ENCODE measurements around the gene MCF2. TPM values are rescaled to one million over a fixed set of nuclear protein-coding genes. Genes with fewer than 3 reads are reported as not detected.

Gene MCF2
- total RNA-seq (1 to 10 TPM; 1.7 to 8.1 (median 3.9) TPM), polyA plus RNA-seq (1 to 10 TPM in 1 of 2 donors, under 1 TPM in 1; 0.91 to 2.3 TPM)
- long read RNA-seq, donor 1, partial matches to known transcripts, result 7 of 9 reads
- long read RNA-seq, donor 1, other reads (novel, unspliced or antisense), result 2 of 9 reads
- long read RNA-seq, donor 2, result 0 reads
- long read RNA-seq, donor 3, partial matches to known transcripts, result 0 of 3 reads
- long read RNA-seq, donor 3, other reads (novel, unspliced or antisense), result 1 of 3 reads

DNA sequence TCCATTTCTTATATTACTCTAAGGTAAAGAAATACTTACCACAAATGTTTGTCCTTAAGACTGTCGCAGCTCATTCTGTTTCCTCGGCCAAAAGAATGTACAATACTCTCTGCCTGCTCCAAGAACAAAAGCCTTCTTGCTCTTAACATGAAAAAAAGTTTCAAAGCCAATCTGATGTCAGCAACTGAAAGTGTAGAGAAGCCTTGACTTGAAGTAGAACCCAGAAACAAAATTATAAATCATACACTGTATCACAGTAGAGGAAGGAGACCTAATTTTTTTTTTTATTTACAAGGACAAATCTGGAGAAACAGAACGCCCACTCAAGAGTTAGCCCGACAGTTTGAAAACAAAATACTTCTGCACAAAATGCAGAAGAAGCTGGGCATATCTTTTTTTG is at the start of gene MCF2:
MCF2 (minus strand) TSS at position 101 of the 400 bp plus-strand sequence. CDS start 56,423 bp downstream, outside the sequence.
- Histone ChIP-seq H3K4me1 (ENCODE audit: insufficient read depth) (no peaks in the 10 kb centered on the region), H3K36me3 (no peaks in the 10 kb centered on the region), H3K27ac (no peak within 1 kb of the TSS), H3K9me3 (no peaks in the 10 kb centered on the region), H3K27me3 (no peaks in the 10 kb centered on the region), H3K4me3 (no peak within 1 kb of the TSS)
- no peak for DNase-seq
- intact Hi-C loops (cut with DNase I), result no loop called here
- TF ChIP-seq EP300 (IDR thresholded peaks at IDR 0.05), result no peak
- TF ChIP-seq, protein P1, sequence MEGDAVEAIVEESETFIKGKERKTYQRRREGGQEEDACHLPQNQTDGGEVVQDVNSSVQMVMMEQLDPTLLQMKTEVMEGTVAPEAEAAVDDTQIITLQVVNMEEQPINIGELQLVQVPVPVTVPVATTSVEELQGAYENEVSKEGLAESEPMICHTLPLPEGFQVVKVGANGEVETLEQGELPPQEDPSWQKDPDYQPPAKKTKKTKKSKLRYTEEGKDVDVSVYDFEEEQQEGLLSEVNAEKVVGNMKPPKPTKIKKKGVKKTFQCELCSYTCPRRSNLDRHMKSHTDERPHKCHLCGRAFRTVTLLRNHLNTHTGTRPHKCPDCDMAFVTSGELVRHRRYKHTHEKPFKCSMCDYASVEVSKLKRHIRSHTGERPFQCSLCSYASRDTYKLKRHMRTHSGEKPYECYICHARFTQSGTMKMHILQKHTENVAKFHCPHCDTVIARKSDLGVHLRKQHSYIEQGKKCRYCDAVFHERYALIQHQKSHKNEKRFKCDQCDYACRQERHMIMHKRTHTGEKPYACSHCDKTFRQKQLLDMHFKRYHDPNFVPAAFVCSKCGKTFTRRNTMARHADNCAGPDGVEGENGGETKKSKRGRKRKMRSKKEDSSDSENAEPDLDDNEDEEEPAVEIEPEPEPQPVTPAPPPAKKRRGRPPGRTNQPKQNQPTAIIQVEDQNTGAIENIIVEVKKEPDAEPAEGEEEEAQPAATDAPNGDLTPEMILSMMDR (IDR thresholded peaks at IDR 0.05), result no peak
- no peak for TF ChIP-seq POLR2A (IDR thresholded peaks at IDR 0.05)
- 22 to 49% (median 26%) methylated on average over 4 of the region's 4 CpGs for WGBS, 3 donors

- Histone ChIP-seq H3K27me3 (no peaks in the 10 kb centered on the region), H3K9me3 (no peaks in the 10 kb centered on the region), H3K4me3 (no peak overlapping the region), H3K27ac (no peak overlapping the region), H3K4me1 (ENCODE audit: insufficient read depth) (no peaks in the 10 kb centered on the region), H3K36me3 (no peaks in the 10 kb centered on the region)
- no peak for TF ChIP-seq EP300 (IDR thresholded peaks at IDR 0.05)
- TF ChIP-seq, protein P1 (IDR thresholded peaks at IDR 0.05), result no peak
- no peak for TF ChIP-seq POLR2A (IDR thresholded peaks at IDR 0.05)
- intact Hi-C loops (cut with DNase I), result no loop called here
- 61 to 68% (median 67%) methylated on average over 3 of the region's 3 CpGs for WGBS, 3 donors
- DNase-seq, result no peak
Observed at GRCh38 chrX:139751053-139751452, 43.1 kb upstream of the MCF2 start.

GRCh38 chrX:139750390-139750789 is 42.4 kb upstream of the MCF2 start:
- intact Hi-C loops (cut with DNase I), result no loop called here
- H3K27ac ChIP-seq, result no peak overlapping the region
- H3K9me3 ChIP-seq, result no peaks in the 10 kb centered on the region
- H3K4me1 ChIP-seq (ENCODE audit: insufficient read depth), result no peaks in the 10 kb centered on the region
- no peaks in the 10 kb centered on the region for H3K27me3 ChIP-seq
- TF ChIP-seq POLR2A (IDR thresholded peaks at IDR 0.05), result no peak
- TF ChIP-seq EP300 (IDR thresholded peaks at IDR 0.05), result no peak
- TF ChIP-seq, protein P1 (IDR thresholded peaks at IDR 0.05), result no peak
- H3K36me3 ChIP-seq, result no peaks in the 10 kb centered on the region
- DNase-seq, result no peak
- H3K4me3 ChIP-seq, result no peak overlapping the region

DNA sequence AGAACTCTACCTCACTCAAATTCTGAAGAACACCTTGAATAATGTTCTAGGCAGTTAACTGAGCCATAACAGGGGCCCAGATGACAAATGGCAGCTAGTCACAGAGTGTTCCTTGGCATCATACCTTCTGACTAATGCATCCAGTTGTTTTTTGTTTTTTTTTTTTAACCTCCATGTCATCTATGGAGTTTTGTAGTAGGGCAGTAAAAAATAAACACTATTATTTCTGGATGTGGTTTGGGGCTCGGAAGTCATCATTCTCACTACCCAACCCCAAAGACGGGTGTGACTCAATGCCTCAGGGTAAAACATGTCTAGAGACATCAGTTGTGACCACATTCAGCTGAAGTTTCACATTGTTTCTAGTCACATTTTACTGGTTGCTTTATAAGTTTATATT is 31.2 kb upstream of the MCF2 start:
- intact Hi-C loops (cut with DNase I), result no loop called here
- 65 to 72% (median 65%) methylated on average over 2 of the region's 2 CpGs for WGBS, 3 donors
- H3K9me3 ChIP-seq, result no peaks in the 10 kb centered on the region
- no peak for DNase-seq
- no peak overlapping the region for H3K4me3 ChIP-seq
- H3K36me3 ChIP-seq, result no peaks in the 10 kb centered on the region
- H3K27me3 ChIP-seq, result no peaks in the 10 kb centered on the region
- no peak overlapping the region for H3K27ac ChIP-seq
- H3K4me1 ChIP-seq (ENCODE audit: insufficient read depth), result no peaks in the 10 kb centered on the region
- TF ChIP-seq, protein P1 (IDR thresholded peaks at IDR 0.05), result no peak
- TF ChIP-seq EP300 (IDR thresholded peaks at IDR 0.05), result no peak
- no peak for TF ChIP-seq POLR2A (IDR thresholded peaks at IDR 0.05)

Measured in ovary (tissue), 10 donors.